Type B pancreatic cell (in vitro differentiated cells): Measurements from ENCODE around the gene TDRD12. TPM values are rescaled to one million over a fixed set of nuclear protein-coding genes. Genes with fewer than 3 reads are reported as not detected.

Experiments
- DNase-seq: peaks from one replicate; pipeline ENCODE4 v3.0.0; 2021; ENCODE audit warnings: mixed read lengths; ENCODE audit not compliant: unreplicated experiment; ENCODE audit errors: extremely low spot score
- H3K27ac Mint-ChIP-seq: 2 replicates; pipeline ENCODE4 v1.8.0; 2021; ENCODE audit warnings: mild to moderate bottlenecking, mixed read lengths
- H3K27me3 Mint-ChIP-seq: 2 replicates; pipeline ENCODE4 v1.8.0; 2021; ENCODE audit warnings: mixed read lengths
- H3K36me3 Mint-ChIP-seq: 2 replicates; pipeline ENCODE4 v1.8.0; 2021; ENCODE audit warnings: mixed read lengths
- H3K4me1 Mint-ChIP-seq: one replicate; pipeline ENCODE4 v1.8.0; 2021; ENCODE audit warnings: mixed read lengths; ENCODE audit not compliant: unreplicated experiment
- H3K4me3 Mint-ChIP-seq: 2 replicates; pipeline ENCODE4 v1.8.0; 2021; ENCODE audit warnings: mild to moderate bottlenecking, mixed read lengths
- H3K9me3 Mint-ChIP-seq: 2 replicates; pipeline ENCODE4 v1.8.0; 2021; ENCODE audit warnings: mixed read lengths
- CTCF ChIP-seq: fragments of 200-600 bp; sonication (generic); conservative IDR thresholded peaks from 2 replicates; pipeline ENCODE4 v1.5.0; 2021; ENCODE audit warnings: antibody characterized with exemption, mild to moderate bottlenecking
- total RNA-seq: library from RNA; stranded (reverse); gene quantifications from 2 replicates; pipeline ENCODE4 v1.2.1, GENCODE V29; 2021; ENCODE audit warnings: low replicate concordance

Gene TDRD12
- total RNA-seq, 1 donor from 2014 or later: 0.24 TPM

GRCh38 chr19:32863301-32863700 lies 143.7 kb downstream of the TDRD12 start:
- no peak for TF ChIP-seq CTCF
- Mint-ChIP-seq H3K4me1 (no peaks in the 10 kb centered on the region), H3K27ac (no peak overlapping the region), H3K27me3 (no peaks in the 10 kb centered on the region), H3K4me3 (no peak overlapping the region), H3K36me3 (no peaks in the 10 kb centered on the region), H3K9me3 (no peaks in the 10 kb centered on the region)
- no peak for DNase-seq

GRCh38 chr19:32863841-32864240 lies 144.3 kb downstream of the TDRD12 start:
- no peak for DNase-seq
- Mint-ChIP-seq H3K4me3 (no peak overlapping the region), H3K36me3 (no peaks in the 10 kb centered on the region), H3K4me1 (no peaks in the 10 kb centered on the region), H3K27me3 (no peaks in the 10 kb centered on the region), H3K9me3 (no peaks in the 10 kb centered on the region), H3K27ac (no peak overlapping the region)
- TF ChIP-seq CTCF: no peak

- no peaks in the 10 kb centered on the region for H3K27me3 Mint-ChIP-seq
- no peaks in the 10 kb centered on the region for H3K9me3 Mint-ChIP-seq
- DNase-seq: no peak
- H3K4me3 Mint-ChIP-seq: no peak overlapping the region
- no peak for TF ChIP-seq CTCF
- no peaks in the 10 kb centered on the region for H3K36me3 Mint-ChIP-seq
- no peaks in the 10 kb centered on the region for H3K4me1 Mint-ChIP-seq
- no peak overlapping the region for H3K27ac Mint-ChIP-seq
Observed at GRCh38 chr19:32864318-32865007, 144.9 kb downstream of the TDRD12 start.

GRCh38 chr19:32865326-32865725 lies 145.8 kb downstream of the TDRD12 start:
- Mint-ChIP-seq H3K9me3 (no peaks in the 10 kb centered on the region), H3K4me3 (no peak overlapping the region), H3K27ac (no peak overlapping the region), H3K4me1 (no peaks in the 10 kb centered on the region), H3K27me3 (no peaks in the 10 kb centered on the region), H3K36me3 (no peaks in the 10 kb centered on the region)
- DNase-seq: no peak
- TF ChIP-seq CTCF: no peak

GRCh38 chr19:32866061-32866460 lies 146.5 kb downstream of the TDRD12 start:
- Mint-ChIP-seq H3K4me1 (no peaks in the 10 kb centered on the region), H3K36me3 (no peaks in the 10 kb centered on the region), H3K27me3 (no peaks in the 10 kb centered on the region), H3K4me3 (no peak overlapping the region), H3K9me3 (no peaks in the 10 kb centered on the region), H3K27ac (no peak overlapping the region)
- DNase-seq: no peak
- TF ChIP-seq CTCF: no peak
